Dendritic cell treated with granulocyte-macrophage colony-stimulating factor and Interleukin-4, amounts not matched to agents 40 ng/mL and 50 ng/mL, for 4 days (primary cell): ENCODE results near the gene USP36.
"Not testable (repeated sequence)": the region's sequence is repeated elsewhere in the genome, so short reads cannot be mapped to it uniquely, and the experiment has no call there.

ENCODE experiments used
- H3K27ac Mint-ChIP-seq: one replicate; pipeline ENCODE4 v1.8.0; 2022; ENCODE audit warnings: mild to moderate bottlenecking, mixed read lengths
- H3K27me3 Mint-ChIP-seq: one replicate; pipeline ENCODE4 v1.8.0; 2022; ENCODE audit warnings: mild to moderate bottlenecking, mixed read lengths
- H3K36me3 Mint-ChIP-seq: one replicate; pipeline ENCODE4 v1.8.0; 2022; ENCODE audit warnings: low read depth, mixed read lengths
- H3K4me1 Mint-ChIP-seq: one replicate; pipeline ENCODE4 v1.8.0; 2022; ENCODE audit warnings: low read depth, mixed read lengths
- H3K4me3 Mint-ChIP-seq: one replicate; pipeline ENCODE4 v1.8.0; 2022; ENCODE audit warnings: mild to moderate bottlenecking, moderate library complexity, mixed read lengths
- H3K9me3 Mint-ChIP-seq: one replicate; pipeline ENCODE4 v1.8.0; 2022; ENCODE audit warnings: mixed read lengths
- intact Hi-C: fragments of 100-400 bp; cut with micrococcal nuclease; formaldehyde crosslinking; loops from one replicate; pipeline ENCODE4 v1.15.0; 2022

The USP36 gene

DNA sequence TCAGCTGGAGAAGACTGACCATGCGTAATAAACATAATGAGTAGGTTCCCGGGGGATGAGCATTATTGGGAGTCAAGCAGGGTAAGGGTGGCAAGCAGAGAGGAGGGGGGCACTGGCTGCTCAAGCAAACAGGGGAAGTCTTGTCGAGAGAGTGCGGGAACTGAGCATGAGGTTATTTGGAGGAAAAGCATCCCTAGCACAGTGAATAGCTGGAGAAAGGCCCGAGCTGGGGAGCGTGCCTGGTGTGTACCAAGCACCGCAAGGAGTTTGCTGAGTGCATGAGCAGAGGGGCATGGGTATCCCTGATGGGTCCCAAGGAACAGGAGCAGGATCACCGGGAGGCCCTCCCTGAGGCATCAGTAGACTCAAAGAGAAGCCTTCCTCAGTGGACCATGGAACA lies 75.7 kb downstream of the USP36 start:
- intact Hi-C loops = no loop called here
- Mint-ChIP-seq H3K9me3 (no peaks in the 10 kb centered on the region), H3K27ac (peak overlapping the region; percentile 28), H3K4me1 (peaks cover 41% of the 10 kb centered on the region), H3K27me3 (no peaks in the 10 kb centered on the region), H3K4me3 (no peak overlapping the region), H3K36me3 (peaks cover 15% of the 10 kb centered on the region)

DNA sequence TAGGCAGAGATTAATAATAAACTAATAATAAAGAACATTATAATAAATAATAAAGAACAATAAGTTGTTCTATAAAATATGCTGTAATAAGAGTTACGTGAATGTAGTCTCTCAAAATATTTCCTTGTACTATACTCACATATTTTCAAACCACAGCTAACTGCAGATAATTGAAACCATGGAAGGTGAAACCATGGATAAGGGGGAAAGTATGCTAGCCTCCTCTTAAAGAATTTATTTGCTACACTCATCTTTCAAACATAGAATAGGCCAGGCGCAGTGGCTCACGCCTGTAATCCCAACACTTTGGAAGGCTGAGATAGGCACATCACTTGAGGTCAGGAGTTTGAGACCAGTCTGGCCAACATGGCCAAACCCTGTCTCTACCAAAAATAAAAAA lies 77.1 kb downstream of the USP36 start:
- Mint-ChIP-seq H3K27ac (peak overlapping the region; percentile 28), H3K4me3 (no peak overlapping the region)

DNA sequence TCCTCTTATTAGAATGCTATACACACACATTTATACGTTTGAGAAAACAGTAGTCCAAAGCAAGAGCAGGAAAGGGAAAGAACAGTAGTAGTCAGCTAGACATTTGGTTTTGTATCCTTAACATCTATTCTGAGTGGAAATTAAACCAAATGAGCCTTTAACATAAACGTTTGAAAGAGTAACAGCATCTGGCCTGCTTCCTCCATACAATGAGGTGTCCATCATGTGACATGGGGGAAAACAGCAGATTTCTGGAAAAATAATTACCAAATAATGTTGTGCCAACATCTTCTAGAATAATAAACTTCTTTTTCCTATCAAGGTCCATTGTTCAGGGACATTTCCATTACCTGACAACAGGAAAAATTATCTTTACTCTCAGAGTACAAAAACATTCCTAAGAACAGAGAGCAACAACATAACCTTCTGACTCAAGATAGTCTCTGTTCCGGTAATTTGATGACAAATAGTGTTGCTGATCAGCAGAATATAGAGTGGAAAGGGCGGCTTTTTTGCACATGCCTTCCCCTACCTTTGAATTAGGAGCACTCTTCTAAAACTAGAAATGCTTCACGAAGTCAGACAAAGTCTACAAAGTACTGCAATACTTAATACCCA lies 78.7 kb downstream of the USP36 start:
- Mint-ChIP-seq H3K27ac (peak overlapping the region; percentile 82), H3K36me3 (peaks cover 22% of the 10 kb centered on the region), H3K4me3 (peak overlapping the region; percentile 5), H3K9me3 (no peaks in the 10 kb centered on the region), H3K4me1 (peaks cover 62% of the 10 kb centered on the region), H3K27me3 (no peaks in the 10 kb centered on the region)
- intact Hi-C loops = no loop called here

More for the DNA sequence above, 77.1 kb downstream of the USP36 start:
- Mint-ChIP-seq H3K36me3 (peaks cover 18% of the 10 kb centered on the region), H3K9me3 (no peaks in the 10 kb centered on the region), H3K27me3 (no peaks in the 10 kb centered on the region), H3K4me1 (peaks cover 54% of the 10 kb centered on the region)
- intact Hi-C loops = no loop called here

DNA sequence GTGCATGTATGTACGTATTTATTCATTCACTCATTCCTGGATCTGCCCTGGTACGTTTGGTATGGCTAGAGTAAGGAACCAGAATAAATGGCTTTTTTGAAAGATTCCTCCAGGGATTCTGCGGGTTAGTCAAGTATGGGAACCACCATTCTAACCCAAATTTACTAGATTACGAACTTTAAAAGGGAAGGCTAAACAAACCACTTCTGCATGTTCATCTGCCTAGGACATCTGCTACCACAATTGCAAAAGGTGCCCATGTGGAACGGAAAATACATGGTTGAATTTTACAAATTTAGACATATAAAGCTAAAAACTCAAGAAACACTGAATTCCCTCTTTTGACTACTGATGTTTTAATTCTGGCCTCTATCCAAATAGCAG lies 80.7 kb downstream of the USP36 start:
- Mint-ChIP-seq H3K36me3 (peaks cover 28% of the 10 kb centered on the region), H3K27ac (peak overlapping the region; percentile 75), H3K27me3 (no peaks in the 10 kb centered on the region), H3K4me1 (peaks cover 70% of the 10 kb centered on the region), H3K9me3 (no peaks in the 10 kb centered on the region), H3K4me3 (no peak overlapping the region)
- intact Hi-C loops = no loop called here

DNA sequence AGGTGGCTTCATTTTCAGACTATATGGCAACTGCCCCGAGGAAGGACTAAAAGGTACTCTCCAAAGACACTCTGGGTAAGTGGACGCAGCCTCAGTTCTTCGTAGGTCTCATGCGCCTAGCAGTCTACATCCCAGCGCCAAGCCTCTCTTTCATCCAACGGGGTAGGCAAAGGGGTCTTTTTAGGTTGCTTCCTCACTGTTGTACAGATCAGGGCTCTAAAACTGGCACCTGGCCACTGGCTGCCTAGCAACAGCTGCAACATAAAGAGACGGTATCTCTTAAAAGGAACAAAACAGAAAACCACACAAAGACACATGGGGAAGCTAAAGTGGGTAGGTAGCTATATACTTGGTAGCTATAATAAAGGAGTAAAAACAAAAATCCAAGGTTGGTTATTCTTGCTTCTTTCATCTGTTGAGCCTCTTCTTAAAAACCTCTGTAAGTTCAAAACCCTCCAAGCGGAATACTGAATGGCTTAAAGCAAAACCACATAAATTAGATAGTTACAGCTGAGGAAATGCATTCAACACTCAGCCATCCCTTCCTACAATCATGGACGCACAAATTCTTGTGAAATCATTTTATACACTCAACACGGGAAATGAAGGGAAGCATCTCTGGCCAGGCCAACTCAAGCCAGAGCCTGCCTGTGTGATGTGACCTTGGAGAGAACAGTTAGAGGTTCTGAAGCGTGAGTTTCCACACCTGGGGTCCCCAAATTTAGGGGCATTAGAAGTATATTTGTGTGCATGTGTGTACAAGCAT lies 81.2 kb downstream of the USP36 start:
- H3K27me3 Mint-ChIP-seq = no peaks in the 10 kb centered on the region
- peaks cover 65% of the 10 kb centered on the region for H3K4me1 Mint-ChIP-seq
- peaks cover 22% of the 10 kb centered on the region for H3K36me3 Mint-ChIP-seq
- intact Hi-C loops = no loop called here
- H3K9me3 Mint-ChIP-seq = no peaks in the 10 kb centered on the region
- H3K4me3 Mint-ChIP-seq = peak overlapping the region; percentile 7
- peak overlapping the region; percentile 75 for H3K27ac Mint-ChIP-seq

DNA sequence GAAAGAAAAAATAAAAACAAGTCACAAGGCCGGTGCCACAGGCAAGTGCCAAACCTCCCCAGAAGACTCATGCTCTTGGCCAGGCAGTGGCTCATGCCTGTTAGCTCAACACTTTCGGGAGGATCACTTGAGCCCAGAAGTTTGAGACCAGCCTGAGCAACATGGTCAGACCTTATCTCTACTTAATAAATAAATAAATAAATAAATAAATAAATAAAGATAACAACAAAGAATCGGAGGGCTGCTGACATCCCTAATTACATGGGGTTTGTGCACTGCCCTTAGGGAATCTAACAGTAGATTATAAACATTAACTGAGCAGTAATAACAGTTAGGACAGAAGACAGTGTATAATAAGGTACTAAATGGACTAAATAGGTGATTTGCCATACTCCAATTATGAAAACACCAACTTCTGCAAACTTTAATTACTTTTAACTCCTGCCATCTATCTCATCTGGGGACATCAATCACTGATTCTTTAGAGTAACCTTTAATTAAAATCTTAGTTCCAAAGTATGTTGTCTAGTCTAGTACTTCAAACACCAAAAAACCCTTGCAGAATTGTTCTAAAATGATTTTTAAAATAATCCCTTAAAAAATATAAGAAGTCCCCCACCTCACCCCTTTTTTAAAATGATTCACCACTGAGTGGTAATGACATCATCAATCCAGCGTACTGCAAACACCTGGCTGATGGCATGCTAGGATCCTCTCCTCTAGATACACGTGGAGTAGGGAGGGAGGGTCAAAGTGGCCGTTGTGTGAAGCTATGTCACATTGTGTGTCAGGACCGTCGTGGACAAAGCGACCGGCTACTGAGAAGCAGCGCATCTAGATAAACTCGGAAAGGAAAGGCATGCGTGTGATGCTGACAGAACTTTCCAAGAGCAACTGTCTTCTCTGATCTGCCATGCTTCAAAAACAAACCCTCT lies 87.0 kb downstream of the USP36 start:
- Mint-ChIP-seq H3K36me3 (peaks cover 31% of the 10 kb centered on the region), H3K4me1 (peaks cover 74% of the 10 kb centered on the region), H3K9me3 (no peaks in the 10 kb centered on the region), H3K27me3 (no peaks in the 10 kb centered on the region), H3K27ac (peak overlapping the region; percentile 86), H3K4me3 (no peak overlapping the region)
- intact Hi-C loops = no loop called here

DNA sequence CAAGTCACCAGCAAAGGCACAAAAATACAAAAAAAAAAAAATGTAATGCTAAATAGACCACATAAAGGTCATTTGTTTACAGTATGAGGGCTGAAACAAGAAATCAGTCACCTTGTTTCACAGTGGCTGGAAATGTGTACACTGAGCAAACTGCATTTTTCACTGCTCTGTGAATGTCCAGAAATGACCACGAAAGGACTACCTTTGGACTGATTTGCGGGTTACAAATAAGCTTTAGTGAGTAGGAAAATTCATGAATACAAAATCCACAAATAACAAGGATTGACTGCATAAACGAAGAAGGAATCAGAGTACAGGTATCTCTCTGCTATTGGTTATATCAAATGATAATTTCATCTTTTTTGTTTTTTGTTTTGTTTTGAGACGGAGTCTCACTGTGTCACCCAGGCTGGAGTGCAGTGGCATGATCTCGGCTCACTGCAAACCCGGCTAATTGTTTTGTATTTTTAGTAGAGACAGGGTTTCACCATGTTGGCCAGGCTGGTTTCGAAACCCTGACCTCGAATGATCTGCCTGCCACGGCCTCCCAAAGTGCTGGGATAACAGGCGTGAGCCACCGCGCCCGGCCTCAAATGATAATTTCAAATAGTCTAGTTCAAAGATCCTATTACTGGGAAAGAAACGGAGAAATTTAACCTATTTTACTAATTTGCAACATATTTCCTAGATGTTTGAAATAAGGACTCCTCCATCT lies 89.0 kb downstream of the USP36 start:
- intact Hi-C loops = no loop called here
- Mint-ChIP-seq H3K27me3 (no peaks in the 10 kb centered on the region), H3K9me3 (no peaks in the 10 kb centered on the region), H3K4me3 (peak overlapping the region; percentile 42), H3K27ac (peak overlapping the region; percentile 86), H3K4me1 (peaks cover 83% of the 10 kb centered on the region), H3K36me3 (peaks cover 27% of the 10 kb centered on the region)

DNA sequence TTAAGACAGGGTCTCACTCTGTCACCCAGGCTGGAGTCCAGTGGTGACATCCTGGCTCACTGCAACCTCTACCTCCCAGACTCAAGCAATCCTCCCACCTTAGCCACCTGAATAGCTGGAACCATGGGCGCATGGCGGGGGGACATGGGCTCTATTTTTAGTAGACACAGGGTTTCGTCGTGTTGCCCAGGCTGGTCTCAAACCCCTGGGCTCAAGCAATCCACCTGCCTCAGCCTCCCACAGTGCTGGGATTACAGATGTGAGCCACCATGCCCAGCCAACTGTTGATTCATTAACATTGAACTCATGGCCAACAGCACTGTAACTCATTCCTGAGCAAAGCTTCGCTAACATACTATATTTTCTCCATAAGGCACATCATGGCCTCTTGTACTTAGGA lies 89.6 kb downstream of the USP36 start:
- H3K27me3 Mint-ChIP-seq, H3K4me3 Mint-ChIP-seq, H3K9me3 Mint-ChIP-seq, intact Hi-C loops: not testable (repeated sequence)
- peak overlapping the region; percentile 86 for H3K27ac Mint-ChIP-seq
- H3K4me1 Mint-ChIP-seq = peaks cover 85% of the 10 kb centered on the region
- H3K36me3 Mint-ChIP-seq = peaks cover 27% of the 10 kb centered on the region

DNA sequence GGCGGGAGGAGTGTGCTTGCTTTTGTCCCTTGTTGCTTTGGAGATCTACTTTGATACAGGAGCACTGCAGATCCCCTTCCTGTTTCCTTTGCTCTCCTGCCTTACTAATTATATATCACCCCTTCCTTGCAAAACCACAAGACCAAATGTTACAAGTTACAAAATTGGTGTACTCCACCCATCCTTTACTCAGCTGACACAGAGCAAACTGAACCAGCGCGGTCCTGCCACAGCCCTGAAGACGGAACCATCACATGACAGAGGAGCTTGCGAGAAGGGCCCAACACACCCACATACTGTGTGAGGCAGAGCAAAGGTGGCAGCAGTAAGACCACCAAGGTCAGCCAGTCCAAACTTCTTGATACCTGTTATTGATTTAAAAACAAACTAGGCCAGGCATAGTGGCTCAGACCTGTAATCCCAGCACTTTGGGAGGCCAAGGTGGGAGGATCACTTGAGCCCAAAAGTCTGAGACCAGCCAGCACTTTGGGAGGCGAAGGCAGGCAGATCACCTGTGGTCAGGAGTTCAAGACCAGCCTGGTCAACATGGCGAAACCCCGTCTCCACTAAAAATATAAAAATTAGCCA lies 91.8 kb downstream of the USP36 start:
- H3K4me3 Mint-ChIP-seq = peak overlapping the region; percentile 43
- H3K27ac Mint-ChIP-seq = peak overlapping the region; percentile 79
- H3K27me3 Mint-ChIP-seq = no peaks in the 10 kb centered on the region
- peaks cover 32% of the 10 kb centered on the region for H3K36me3 Mint-ChIP-seq
- H3K9me3 Mint-ChIP-seq = no peaks in the 10 kb centered on the region
- H3K4me1 Mint-ChIP-seq = peaks cover 83% of the 10 kb centered on the region
- intact Hi-C loops = loop anchor here (5.0 kb wide), 1 partner anchor 33 kb away; the partner anchor contains the start of gene CYTH1

DNA sequence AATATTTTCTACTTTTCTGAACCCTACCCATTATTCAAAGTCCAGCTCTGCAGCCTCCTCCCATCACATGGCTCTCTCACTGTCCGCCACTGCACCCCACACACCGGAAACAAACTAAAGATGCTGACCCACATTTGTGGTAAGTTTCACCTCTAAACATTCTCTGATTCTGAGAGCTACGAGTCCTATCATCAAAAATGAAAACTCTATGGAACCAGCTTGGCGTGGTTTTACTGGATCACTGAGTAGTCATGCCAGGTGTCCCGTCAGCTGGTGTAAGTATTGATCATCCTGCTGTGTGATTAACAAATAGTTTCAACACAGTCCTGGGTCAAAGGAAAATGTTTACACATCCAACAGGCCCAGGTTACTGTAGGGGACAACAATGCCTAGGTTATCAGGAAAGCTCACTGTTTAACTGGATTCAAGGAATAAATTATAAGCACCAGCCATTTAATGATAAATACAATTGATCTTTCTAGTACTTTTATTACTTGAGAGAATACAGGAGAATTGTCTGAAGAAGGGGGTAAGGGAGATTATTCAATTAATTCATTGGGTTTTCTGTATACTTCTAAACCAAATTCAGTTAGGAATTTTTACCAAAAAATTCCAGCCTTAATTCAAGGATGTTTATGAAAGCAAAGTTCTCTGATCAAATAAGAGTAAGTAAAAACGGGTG lies 92.4 kb downstream of the USP36 start:
- no peaks in the 10 kb centered on the region for H3K9me3 Mint-ChIP-seq
- H3K36me3 Mint-ChIP-seq = peaks cover 38% of the 10 kb centered on the region
- H3K27me3 Mint-ChIP-seq = no peaks in the 10 kb centered on the region
- peak overlapping the region; percentile 79 for H3K27ac Mint-ChIP-seq
- H3K4me3 Mint-ChIP-seq = peak overlapping the region; percentile 64
- H3K4me1 Mint-ChIP-seq = peaks cover 81% of the 10 kb centered on the region
- intact Hi-C loops = loop anchor here (5.0 kb wide), 1 partner anchor 34 kb away; the partner anchor contains the start of gene CYTH1

DNA sequence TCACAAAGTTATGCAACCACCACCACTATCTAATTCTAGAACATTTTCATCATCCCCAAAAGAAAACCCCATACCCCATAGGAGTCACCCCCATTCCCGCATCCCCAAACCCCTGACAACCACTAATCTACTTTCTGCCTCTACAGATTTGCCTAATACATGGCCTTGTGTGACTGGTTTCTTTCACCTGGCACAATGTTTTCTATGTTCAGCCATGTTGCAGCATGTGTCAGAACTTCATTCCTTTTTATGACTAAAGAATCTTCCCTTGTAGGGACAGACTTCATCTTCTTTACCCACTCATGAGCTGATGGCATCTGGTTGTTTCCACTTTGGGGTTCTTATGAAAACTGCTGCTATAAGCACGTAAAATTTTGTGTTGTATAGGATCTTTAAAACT lies 93.1 kb downstream of the USP36 start:
- Mint-ChIP-seq H3K4me3 (peak overlapping the region; percentile 20), H3K9me3 (no peaks in the 10 kb centered on the region), H3K27ac (peak overlapping the region; percentile 79), H3K36me3 (peaks cover 43% of the 10 kb centered on the region), H3K27me3 (no peaks in the 10 kb centered on the region), H3K4me1 (peaks cover 81% of the 10 kb centered on the region)
- intact Hi-C loops = loop anchor here (5.0 kb wide), 1 partner anchor 35 kb away; the partner anchor contains the start of gene CYTH1

DNA sequence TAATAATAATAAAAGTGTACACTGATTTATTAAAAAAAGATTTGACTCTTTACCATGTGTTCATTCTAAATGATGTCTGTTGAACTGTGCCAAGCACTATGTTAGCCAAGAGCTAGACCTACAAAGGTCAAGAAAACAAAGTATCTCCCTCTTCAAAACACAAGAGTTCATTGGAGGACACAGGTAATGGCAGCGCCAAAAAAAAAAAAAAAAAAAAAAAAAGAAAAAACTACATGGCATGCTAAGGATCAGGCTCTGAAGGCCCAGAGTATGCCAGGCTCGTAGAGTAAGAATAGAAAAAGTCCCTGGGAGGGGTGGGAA lies 93.7 kb downstream of the USP36 start:
- Mint-ChIP-seq H3K36me3 (peaks cover 42% of the 10 kb centered on the region), H3K27me3 (no peaks in the 10 kb centered on the region), H3K9me3 (no peaks in the 10 kb centered on the region), H3K27ac (peak overlapping the region; percentile 79), H3K4me1 (peaks cover 82% of the 10 kb centered on the region), H3K4me3 (no peak overlapping the region)
- intact Hi-C loops = loop anchor here (5.0 kb wide), 1 partner anchor 35 kb away; the partner anchor contains the start of gene CYTH1
